Pulmonary artery endothelial cell (primary cell): ENCODE data around the gene CCDC71L. TPM values are rescaled to one million over a fixed set of nuclear protein-coding genes. Genes with fewer than 3 reads are reported as not detected.

Experiments
- DNase-seq: peaks from one replicate; pipeline ENCODE4 v3.0.0-alpha.2; 2011; ENCODE audit warnings: low read depth, low spot score
- total RNA-seq: library from RNA; depleted of rRNA; stranded (reverse); fragments of >200 nt; gene quantifications from 2 replicates; pipeline ENCODE4 v1.2.3, GENCODE V29; 2014

Gene CCDC71L
- total RNA-seq, 1 donor from 2014 or later: 57.6 TPM

DNA sequence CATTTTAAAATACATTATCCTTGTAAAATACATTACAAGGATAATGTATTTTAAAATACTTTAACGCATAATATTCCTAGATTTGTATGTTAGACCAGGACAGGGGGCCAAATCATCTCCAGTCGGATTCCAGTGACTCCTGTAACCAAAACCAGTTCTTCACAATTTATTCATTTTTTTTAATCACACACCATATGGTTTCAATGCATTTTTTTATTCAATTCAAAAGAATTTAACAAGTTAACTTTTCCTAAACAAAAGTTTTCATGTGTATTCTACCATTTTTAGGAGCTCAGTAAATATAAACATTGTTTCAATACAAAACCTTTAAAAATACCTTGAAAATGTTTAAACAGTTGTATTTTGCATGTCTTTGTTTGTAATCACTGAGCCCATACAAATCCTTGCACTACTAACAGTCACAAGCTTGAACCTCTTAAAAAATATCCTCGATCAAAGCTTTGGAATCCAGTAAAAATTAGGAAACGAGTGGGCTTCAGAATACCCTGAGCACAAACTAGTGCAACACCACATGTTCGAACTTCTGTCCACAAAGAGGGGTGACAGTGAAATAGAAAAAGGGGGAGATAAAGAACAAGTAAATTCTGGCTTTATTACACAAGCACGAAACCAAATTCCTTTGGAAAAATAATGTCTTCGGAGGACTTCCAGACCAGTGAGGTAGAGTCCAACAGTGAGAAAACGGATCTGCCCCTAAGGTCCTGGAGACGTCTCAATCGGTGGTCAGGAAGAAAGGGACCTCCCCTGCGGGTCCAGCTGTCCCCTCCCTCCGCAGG is 1.6 kb downstream of the CCDC71L start:
- DNase-seq: no peak

DNA sequence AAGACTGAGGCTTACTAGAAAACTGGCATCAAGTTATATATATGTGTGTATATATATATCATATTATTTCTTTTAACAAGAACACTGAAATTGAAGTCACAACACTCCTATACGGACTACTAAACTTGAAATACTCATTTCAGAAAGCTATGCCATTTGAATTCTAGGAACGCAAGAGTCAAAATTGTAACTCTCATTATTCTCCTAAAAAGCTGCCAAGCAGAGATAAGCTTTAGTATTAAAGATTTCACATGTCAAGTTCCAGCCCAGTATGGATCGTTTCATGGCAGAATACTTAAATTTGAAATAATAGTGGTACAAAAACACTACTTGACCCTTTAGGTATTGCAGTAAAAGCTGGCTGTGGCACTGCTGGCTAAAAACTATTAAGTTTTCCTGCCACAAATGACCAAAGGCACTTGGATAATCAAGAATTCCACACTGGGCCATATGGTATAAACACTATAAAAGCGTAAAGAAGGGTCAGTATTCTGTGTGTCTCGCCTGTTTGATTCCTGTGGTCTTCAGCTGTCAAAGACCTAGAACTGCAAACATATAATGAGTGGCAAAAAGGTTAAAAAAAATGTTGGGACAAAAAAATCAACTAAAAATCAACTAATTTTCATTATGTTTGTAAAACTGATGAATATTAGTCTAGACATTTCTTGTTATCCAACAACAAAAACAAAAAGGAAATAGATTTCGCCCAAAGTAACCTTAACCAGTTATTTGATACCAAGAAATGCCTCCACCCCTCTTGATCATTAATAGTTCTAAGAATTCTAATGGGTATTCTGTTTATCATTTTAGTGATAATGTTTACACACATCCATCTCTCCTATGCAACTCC is 2.4 kb downstream of the CCDC71L start:
- DNase-seq: no peak

DNA sequence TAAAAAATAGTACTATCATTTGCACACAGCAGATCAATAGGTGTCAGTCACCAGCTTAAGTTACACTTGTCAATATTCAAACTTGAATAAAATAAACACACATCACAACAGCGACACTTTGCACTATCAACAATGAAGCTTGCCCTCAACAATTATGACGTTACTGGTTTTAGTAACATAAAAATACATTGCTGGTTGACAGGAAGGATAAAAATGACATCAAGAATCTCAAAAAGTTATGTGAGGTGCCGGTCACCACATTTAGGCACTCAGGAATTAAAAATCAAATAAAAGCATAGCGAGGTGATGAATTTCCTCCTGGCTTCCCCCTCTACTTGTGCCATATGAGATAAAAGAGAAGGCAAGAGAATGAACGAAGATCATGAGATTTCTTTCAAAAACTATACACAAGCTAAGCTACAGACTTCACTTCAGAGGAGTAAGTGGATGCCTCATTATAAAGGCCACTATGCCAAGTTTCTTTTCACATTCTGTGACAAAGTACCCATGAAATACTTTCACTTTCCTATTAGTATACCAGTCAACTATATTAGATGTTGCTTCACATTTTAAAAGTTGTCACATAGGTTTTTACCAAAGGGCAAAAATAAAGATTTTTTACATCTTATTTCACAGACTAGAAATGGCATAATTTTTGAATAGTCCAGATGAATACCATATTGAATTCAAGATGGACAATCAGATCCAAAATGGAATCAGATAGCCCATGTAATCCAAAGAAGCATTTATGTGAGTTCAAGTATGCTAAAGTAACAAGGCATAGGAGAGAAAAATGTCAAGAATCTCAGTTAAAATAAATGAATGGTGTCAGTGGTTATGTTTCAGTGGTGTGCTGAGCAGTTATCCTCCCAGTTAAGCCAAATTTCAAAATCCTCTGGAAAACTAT is 3.6 kb downstream of the CCDC71L start:
- DNase-seq: no peak

- no peak for DNase-seq
Measured at GRCh38 chr7:106655703-106656498, 5.1 kb downstream of the CCDC71L start.

- no peak for DNase-seq
Measured at GRCh38 chr7:106653488-106653887, 7.5 kb downstream of the CCDC71L start.

DNA sequence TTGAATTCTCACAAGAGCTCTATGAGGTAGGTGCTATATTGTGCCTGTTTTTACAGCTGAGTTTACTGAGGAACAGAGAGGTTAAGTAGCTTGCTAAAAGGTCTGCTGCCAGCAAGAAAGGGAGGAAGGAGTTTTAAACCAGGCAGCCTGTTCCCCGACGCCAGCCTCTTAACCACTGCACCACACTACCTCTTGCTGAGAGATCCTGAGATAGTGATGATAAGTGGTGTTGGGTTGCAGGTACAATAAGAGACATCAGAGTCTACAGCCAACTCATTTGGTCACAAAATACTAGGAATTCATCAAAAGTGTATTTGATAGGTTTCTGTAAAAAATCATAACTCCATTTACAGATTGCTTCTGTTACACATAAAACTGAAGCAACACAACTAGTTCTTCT is 8.0 kb downstream of the CCDC71L start:
- DNase-seq: no peak

DNA sequence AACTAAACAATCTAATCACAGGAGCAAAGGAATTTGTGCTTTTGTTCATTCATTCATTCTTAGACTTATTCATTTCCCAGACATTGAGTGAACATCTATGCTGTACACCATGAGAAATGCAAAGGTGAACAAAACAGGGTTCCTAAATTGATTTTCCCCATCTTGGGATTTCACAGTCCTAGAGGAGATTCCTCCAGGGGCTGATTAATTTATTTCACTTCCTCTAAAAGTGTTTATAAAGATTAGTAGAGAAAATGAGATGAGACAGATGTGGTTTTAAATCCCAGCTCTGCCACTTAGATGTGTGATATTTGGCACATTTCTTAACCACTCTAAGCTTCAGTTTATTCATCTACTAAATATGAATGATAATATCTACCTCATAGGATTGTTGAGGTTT is 8.9 kb downstream of the CCDC71L start:
- DNase-seq: no peak

DNA sequence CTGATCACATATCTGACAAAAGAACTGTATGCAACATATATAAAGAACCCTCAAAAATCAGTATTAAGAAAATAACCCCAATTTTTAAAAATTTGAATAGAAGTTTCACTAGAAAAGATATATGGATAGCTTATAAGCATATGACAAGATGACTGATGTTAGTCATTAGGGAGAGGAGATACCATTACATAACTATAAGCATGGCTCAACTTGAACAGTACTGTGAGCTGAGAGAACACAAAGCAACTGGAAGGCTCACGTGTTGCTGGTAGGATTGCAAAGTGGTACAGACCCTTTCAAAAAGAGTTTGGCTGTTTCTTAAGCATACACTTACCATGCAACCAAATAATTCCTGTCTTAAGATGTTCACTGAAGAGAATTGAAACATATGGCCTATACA is 14.7 kb downstream of the CCDC71L start:
- no peak for DNase-seq

DNA sequence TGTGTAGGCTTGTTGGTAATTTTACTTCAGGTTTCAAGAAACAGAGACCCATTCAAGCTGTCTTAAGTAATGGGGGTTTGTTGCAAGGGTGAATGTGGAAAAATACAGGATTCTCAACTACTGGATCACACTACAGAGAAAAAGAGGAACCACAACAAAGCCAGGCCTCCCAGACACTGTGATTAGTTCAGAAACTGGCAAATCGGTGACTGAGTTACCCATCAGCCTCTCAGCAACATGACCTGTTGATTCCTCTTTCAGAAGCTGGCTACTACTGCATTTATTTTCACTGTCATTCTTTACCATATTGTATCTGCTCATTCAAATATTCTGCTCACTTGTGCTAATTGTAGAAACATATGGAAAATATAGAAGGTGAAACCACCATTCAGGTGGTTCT is 16.0 kb downstream of the CCDC71L start:
- DNase-seq: no peak

GRCh38 chr7:106643216-106644000 is 17.6 kb downstream of the CCDC71L start:
- DNase-seq: peak; percentile 69

GRCh38 chr7:106641416-106641815 is 19.5 kb downstream of the CCDC71L start:
- DNase-seq: no peak

- no peak for DNase-seq
Measured at GRCh38 chr7:106640368-106641141, 20.4 kb downstream of the CCDC71L start.

GRCh38 chr7:106639476-106640334 is 21.3 kb downstream of the CCDC71L start:
- DNase-seq: no peak

- DNase-seq: no peak
Measured at GRCh38 chr7:106635411-106635810, 25.5 kb downstream of the CCDC71L start.

DNA sequence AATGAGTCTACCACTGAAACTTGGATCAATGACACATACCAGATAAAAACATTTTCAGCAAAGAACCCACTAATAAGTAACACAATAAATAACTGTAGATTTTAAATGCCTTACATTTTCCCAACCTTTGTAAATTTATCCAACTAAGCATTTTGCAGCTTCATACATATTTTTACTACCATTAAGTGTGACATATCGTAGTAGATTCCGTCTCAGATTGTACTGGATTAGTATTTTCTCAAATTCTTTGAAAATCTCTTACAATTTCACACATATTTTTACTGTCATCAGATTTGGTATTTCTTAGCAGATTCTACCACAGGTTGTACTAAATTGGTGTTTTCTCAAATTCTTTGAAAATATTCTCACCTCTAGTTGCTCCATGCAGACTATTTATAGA is 26.0 kb downstream of the CCDC71L start:
- DNase-seq: no peak

- no peak for DNase-seq
Measured at GRCh38 chr7:106630648-106631047, 30.3 kb downstream of the CCDC71L start.

- no peak for DNase-seq
Measured at GRCh38 chr7:106629516-106629915, 31.4 kb downstream of the CCDC71L start.
